ENCODE measurements around the gene TMC6. TPM values are rescaled to one million over a fixed set of nuclear protein-coding genes. Genes with fewer than 3 reads are reported as not detected.
"Not testable (repeated sequence)": the region's sequence is repeated elsewhere in the genome, so short reads cannot be mapped to it uniquely, and the experiment has no call there.

TMC6 gene
- total and polyA plus RNA-seq, 4 donors, result 75.7 to 166 (median 98.9) TPM

DNA sequence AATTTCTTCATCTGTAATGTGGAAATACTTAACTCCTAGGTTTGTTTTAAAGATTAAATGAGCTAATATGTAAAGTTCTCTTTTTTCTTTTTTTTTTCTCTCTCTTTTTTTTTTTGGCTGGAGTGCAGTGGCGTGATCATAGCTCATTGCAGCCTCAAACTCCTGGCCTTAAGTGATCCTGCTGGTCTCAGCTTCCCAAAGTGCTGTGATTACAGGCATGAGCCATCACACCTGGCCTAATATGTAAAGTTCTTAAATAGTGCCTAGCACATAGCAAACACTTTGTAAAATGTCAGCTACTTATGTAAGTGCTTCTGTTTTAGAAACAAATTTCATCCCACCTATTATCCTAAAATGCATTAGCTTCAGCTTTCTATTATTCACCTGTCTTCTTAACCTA, 40.0 kb downstream of the TMC6 start:
- Histone ChIP-seq H3K9ac (ENCODE audit: insufficient read depth in 1 of 2, low read length in 2 of 2) (no peak overlapping the region), H3K27me3 (ENCODE audit: control insufficient read depth in 3 of 3, insufficient read depth in 3 of 3, low read length in 2 of 3) (no peaks in the 10 kb centered on the region), H3K9me3 (ENCODE audit: control insufficient read depth in 4 of 4, insufficient read depth in 3 of 4, low read length in 3 of 4) (no peaks in the 10 kb centered on the region), H3K36me3 (ENCODE audit: control insufficient read depth in 4 of 4, insufficient read depth in 4 of 4, low read length in 4 of 4) (peaks cover 32 to 39% (median 37%) of the 10 kb centered on the region in 4 donors), H3K27ac (ENCODE audit: low read depth in 1 of 2, low read length in 1 of 2) (no peak overlapping the region), H3K4me3 (no peak overlapping the region), H3K4me1 (ENCODE audit: control insufficient read depth in 5 of 5, insufficient read depth in 5 of 5, low read length in 5 of 5) (no peaks in the 10 kb centered on the region)
- DNase-seq, result no peak
- no peak for ATAC-seq (ENCODE audit: insufficient read depth, low FRiP score)
- no peak for TF ChIP-seq CTCF (IDR thresholded peaks at IDR 0.05; ENCODE audit: control extremely low read depth, extremely low read depth)
- 89 to 96% methylated on average over 1 of the region's 1 CpG for WGBS, 2 donors

DNA sequence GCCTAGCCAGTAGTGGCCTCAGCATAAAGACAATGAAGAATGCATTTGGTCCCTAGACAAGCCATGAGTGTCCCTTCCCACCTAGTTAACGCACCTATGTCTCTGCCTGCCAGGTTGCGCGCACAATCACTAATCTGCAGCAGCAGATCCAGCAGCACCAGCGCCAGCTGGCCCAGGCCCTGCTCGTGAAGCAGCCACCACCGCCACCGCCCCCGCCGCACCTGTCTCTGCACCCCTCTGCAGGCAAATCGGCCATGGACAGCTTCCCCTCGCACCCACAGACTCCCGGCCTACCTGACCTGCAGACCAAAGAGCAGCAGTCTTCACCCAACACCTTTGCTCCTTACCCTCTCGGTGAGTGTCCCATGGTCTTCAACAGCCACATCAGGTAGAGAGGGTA, 41.8 kb downstream of the TMC6 start:
- H3K36me3 ChIP-seq (ENCODE audit: control insufficient read depth in 4 of 4, insufficient read depth in 4 of 4, low read length in 4 of 4), result peaks cover 26 to 36% (median 32%) of the 10 kb centered on the region in 4 donors
- no peak overlapping the region for H3K9ac ChIP-seq (ENCODE audit: insufficient read depth in 1 of 2, low read length in 2 of 2)
- H3K27me3 ChIP-seq (ENCODE audit: control insufficient read depth in 3 of 3, insufficient read depth in 3 of 3, low read length in 2 of 3), result no peaks in the 10 kb centered on the region
- ATAC-seq (ENCODE audit: insufficient read depth, low FRiP score), result no peak
- no peak overlapping the region for H3K27ac ChIP-seq (ENCODE audit: low read depth in 1 of 2, low read length in 1 of 2)
- no peaks in the 10 kb centered on the region for H3K9me3 ChIP-seq (ENCODE audit: control insufficient read depth in 4 of 4, insufficient read depth in 3 of 4, low read length in 3 of 4)
- no peak for DNase-seq
- TF ChIP-seq CTCF (IDR thresholded peaks at IDR 0.05; ENCODE audit: control extremely low read depth, extremely low read depth), result no peak
- no peaks in the 10 kb centered on the region for H3K4me1 ChIP-seq (ENCODE audit: control insufficient read depth in 5 of 5, insufficient read depth in 5 of 5, low read length in 5 of 5)
- 97 to 98% methylated on average over 13 of the region's 13 CpGs for WGBS, 2 donors
- H3K4me3 ChIP-seq, result no peak overlapping the region

GRCh38 chr17:78082988-78083387, 45.6 kb downstream of the TMC6 start:
- WGBS, 2 donors, result 94 to 98% methylated on average over 7 of the region's 7 CpGs
- no peak overlapping the region for H3K9ac ChIP-seq (ENCODE audit: insufficient read depth in 1 of 2, low read length in 2 of 2)
- H3K9me3 ChIP-seq (ENCODE audit: control insufficient read depth in 4 of 4, insufficient read depth in 3 of 4, low read length in 3 of 4), result no peaks in the 10 kb centered on the region
- TF ChIP-seq CTCF (IDR thresholded peaks at IDR 0.05; ENCODE audit: control extremely low read depth, extremely low read depth), result no peak
- no peaks in the 10 kb centered on the region for H3K4me1 ChIP-seq (ENCODE audit: control insufficient read depth in 5 of 5, insufficient read depth in 5 of 5, low read length in 5 of 5)
- no peak overlapping the region for H3K27ac ChIP-seq (ENCODE audit: low read depth in 1 of 2, low read length in 1 of 2)
- H3K27me3 ChIP-seq (ENCODE audit: control insufficient read depth in 3 of 3, insufficient read depth in 3 of 3, low read length in 2 of 3), result no peaks in the 10 kb centered on the region
- H3K4me3 ChIP-seq, result no peak overlapping the region
- no peak for DNase-seq
- H3K36me3 ChIP-seq (ENCODE audit: control insufficient read depth in 4 of 4, insufficient read depth in 4 of 4, low read length in 4 of 4), result peaks cover 21 to 34% (median 30%) of the 10 kb centered on the region in 4 donors
- no peak for ATAC-seq (ENCODE audit: insufficient read depth, low FRiP score)

DNA sequence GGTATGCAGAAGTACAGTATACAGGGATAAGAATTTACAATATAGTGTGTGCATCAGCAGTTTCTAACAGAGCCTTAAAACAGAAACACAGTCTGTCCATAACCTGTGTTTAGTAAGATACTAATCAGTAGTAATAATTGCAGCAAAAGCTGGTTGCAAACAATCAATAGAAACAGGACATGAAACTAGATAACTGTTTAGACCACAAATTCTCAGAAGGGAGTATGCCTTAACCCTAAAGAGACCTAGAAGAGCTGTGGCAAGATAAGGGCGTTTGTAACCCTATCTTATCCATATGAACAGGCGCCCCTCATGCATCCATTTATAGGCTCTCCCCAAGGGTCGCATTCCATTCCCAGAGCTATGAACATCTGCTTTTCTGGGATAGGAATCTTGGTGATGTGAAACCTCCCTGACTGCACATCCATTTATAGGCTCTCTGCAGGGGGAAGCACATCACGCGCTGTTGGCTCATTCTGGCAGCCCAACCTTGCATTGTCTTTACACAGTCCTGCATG, 46.1 kb downstream of the TMC6 start:
- ATAC-seq (ENCODE audit: insufficient read depth, low FRiP score); DNase-seq; H3K9ac ChIP-seq (ENCODE audit: insufficient read depth in 1 of 2, low read length in 2 of 2); H3K4me3 ChIP-seq; H3K4me1 ChIP-seq (ENCODE audit: control insufficient read depth in 5 of 5, insufficient read depth in 5 of 5, low read length in 5 of 5); H3K9me3 ChIP-seq (ENCODE audit: control insufficient read depth in 4 of 4, insufficient read depth in 3 of 4, low read length in 3 of 4); H3K27me3 ChIP-seq (ENCODE audit: control insufficient read depth in 3 of 3, insufficient read depth in 3 of 3, low read length in 2 of 3): not testable (repeated sequence)
- Histone ChIP-seq H3K27ac (ENCODE audit: low read depth in 1 of 2, low read length in 1 of 2) (peak overlapping the region in 1 of 2 donors; percentile 27), H3K36me3 (ENCODE audit: control insufficient read depth in 4 of 4, insufficient read depth in 4 of 4, low read length in 4 of 4) (peaks cover 21 to 37% (median 34%) of the 10 kb centered on the region in 4 donors)
- 84 to 87% methylated on average over 5 of the region's 5 CpGs for WGBS, 2 donors
